Eye (tissue), 1 donor: ENCODE measurements around the gene NDRG2.
"Not testable (repeated sequence)": the region's sequence is repeated elsewhere in the genome, so short reads cannot be mapped to it uniquely, and the experiment has no call there.

ENCODE experiments used
- DNase-seq: peaks from one replicate; pipeline ENCODE4 v3.0.0-alpha.2; 2015

Gene NDRG2

GRCh38 chr14:21003788-21004346, 21.0 kb downstream of the NDRG2 start:
- DNase-seq = no peak

GRCh38 chr14:21001218-21001617, 23.6 kb downstream of the NDRG2 start:
- DNase-seq = no peak

- no peak for DNase-seq
Observed at GRCh38 chr14:20999591-20999990, 25.3 kb downstream of the NDRG2 start.

- no peak for DNase-seq
Observed at GRCh38 chr14:20998674-20999366, 26.0 kb downstream of the NDRG2 start, which contains the start of gene SLC39A2. SLC39A2 (plus strand) TSS chr14:20999293; CDS start chr14:20999447, 154 bp downstream.

DNA sequence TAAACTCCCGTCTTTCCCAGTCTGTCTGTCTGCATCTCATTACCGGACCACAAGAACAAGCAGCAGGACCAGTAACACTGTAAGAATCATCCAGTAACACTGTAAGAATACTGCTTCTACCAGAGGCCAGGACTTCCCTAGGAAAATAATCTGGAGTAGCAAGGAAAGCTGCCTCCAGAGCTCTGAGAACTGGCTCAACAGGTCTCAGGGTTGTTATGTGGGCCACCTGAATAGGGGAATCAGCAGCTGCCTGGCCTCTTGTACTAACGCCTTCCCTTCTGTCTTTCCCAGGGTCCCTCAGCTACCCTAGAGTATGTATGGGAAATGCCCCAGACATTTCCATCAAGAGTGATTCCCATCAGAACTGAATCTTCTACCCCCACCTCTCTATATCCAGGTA, 26.7 kb downstream of the NDRG2 start:
- DNase-seq = no peak

DNA sequence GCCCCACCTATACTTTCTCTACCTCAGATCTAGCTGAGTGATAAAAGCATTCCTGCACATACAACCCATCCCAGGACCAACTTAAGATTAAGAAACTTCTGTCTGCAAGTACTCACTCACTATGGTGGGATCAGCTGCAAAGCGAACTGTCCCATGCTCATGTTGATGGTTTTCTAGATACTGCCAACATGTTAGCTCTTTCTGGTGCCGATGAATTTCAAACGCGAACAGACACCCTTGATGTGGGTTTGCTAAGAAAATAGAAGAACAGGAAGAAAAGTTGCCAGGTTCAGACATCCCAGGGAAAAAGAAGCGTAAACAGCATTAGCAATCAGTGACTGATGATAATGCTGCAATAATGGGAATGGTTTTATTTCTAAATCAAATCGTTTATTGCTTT, 27.3 kb downstream of the NDRG2 start:
- no peak for DNase-seq

- DNase-seq = no peak
Observed at GRCh38 chr14:20997115-20997514, 27.7 kb downstream of the NDRG2 start.

DNA sequence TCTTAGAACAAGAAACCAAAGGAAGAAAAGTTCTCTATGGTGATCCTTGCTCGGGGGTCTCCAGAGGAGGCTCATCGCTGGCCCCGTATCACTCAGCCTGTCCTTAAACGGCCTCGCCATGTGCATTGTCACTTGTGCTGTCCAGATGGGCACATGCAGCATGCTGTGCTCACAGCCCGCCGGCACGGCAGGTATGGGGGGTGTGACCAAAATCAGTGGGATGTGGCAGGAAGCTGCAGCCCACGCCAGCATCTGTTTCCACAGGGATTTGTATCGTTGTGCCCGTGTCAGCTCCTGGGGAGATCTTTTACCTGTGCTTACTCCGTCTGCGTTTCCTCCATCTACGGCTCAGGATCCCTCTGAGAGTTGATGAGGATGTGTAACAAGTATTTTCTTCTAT, 28.3 kb downstream of the NDRG2 start:
- no peak for DNase-seq

- peak; percentile 97 for DNase-seq
Observed at GRCh38 chr14:20989787-20990600, 34.9 kb downstream of the NDRG2 start, which contains the start of gene METTL17. METTL17 (plus strand) TSS chr14:20989980; CDS start chr14:20990003, 23 bp downstream.

DNA sequence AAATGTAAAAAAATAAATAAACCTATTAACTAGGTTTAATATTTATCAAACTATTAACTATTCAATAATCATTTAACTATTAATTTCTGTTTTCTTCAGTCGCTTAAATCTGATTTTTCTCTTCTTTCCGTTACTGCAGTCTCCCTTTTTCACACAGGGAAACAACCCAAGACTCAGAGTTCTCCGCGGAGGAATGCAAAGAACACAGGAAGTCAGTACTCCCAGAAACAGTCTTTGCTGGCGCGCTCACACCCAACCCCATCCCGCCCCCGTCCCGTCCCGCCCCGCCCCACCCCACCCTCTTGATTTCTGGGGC, 35.4 kb downstream of the NDRG2 start:
- DNase-seq = no peak

- peak; percentile 15 for DNase-seq
Observed at GRCh38 chr14:20988717-20989470, 36.0 kb downstream of the NDRG2 start.

GRCh38 chr14:20986811-20987210, 38.0 kb downstream of the NDRG2 start:
- no peak for DNase-seq

DNA sequence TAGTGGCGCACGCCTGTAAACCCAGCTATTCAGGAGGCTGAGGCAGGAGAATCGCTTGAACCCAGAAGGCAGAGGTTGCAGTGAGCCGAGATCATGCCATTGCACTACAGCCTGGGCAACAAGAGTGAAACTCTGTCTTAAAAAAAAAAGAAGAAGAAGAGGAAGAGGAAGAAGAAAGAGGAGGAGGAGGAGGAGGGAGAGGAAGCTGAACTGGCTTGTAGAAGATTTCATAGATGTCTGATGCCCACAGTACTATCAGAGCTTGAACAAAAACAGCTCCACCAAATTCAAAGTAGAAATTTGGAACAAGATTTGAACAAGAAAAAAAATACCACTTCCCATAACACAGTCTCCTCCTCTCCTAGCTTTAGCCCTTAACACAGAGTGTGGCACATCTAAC, 39.2 kb downstream of the NDRG2 start:
- DNase-seq = not testable (repeated sequence)

DNA sequence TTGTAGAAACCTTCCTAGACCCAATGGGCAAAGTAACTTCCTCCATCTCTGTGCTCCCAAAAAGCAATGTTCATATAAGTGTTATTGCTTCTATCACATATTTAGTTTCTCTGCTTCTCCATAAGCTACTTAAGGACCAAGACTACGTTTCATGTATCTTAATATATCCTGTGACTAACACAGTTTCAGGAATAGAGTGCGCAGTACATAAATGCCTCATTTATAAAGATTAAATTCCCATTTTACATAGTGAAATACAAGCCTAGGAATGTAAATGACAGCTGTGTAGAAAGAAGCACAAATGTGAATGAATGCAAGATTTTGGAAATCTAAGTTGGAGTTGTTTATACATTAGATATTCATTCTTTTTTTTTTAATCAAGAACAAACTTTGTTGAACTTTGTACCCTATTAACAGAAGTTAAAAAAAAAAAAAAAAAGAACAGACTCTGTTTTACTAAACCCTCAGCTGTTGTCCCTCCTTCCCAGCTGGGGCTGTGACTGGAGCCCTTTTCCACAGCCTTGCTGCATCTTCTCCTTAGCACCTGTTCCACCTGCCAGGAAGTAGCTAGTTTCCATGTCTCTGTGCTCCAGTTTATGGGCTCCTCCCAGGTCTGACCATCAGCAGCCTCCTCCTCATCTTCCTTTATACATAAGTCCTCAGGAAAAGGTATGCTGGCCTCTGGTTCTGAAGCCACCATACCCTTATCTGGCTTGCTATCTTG, 42.1 kb downstream of the NDRG2 start:
- no peak for DNase-seq

GRCh38 chr14:20980906-20981305, 44.0 kb downstream of the NDRG2 start:
- DNase-seq = no peak

GRCh38 chr14:20978687-20979086, 46.2 kb downstream of the NDRG2 start:
- no peak for DNase-seq

GRCh38 chr14:20976291-20976690, 48.6 kb downstream of the NDRG2 start:
- no peak for DNase-seq

DNA sequence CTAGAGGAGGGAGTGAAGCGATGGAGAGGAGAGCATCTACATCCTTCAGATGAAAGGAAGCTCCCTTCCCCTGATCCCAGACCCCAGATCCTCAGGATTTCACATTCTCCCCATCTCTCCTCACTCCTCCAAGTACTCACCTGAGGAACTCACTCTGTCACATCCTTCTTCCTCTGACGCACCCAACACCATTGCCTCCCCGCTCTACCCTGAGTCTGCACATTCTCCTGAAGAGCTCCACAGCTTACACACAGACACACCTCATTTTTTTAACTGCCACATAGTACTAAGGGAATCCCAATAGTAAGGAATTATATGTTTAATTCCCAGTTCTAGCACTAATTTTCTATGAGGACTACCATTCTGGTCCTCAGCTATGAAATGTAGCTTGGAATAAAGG, 51.4 kb downstream of the NDRG2 start:
- DNase-seq = no peak

DNA sequence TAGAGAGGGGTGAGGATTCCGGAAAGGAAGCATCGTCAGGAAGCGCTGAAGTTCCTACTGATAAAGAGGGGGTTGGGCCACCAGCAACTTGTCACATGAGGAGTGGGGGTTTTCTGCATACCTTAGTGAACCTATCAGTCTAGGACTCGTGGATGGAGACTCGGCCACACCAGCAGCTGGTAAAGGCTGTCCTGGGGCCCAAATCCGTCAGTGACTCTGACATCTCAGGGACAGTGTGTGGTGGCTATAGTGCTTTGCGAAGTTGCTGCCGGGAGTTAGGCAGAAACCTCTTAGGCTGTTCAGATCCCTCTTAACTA, 53.2 kb downstream of the NDRG2 start:
- DNase-seq = no peak

GRCh38 chr14:20970983-20971704, 53.7 kb downstream of the NDRG2 start:
- peak; percentile 96 for DNase-seq

DNA sequence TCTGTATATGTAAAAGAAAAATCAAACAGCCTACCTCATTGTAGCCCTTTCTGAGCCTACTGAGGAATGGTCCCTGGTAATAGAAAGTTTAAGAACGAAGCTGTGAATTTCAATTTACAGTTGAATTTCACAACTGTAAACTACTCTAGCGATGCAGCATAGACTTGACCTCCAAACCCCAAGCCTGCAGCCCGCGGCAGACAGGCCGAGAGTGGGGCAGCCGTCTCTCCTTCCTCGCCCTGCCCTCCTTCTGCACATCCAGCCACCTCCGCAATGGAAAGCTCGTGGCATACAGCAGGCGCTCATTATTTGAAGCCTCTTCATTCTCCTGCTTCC, 54.2 kb downstream of the NDRG2 start:
- no peak for DNase-seq

GRCh38 chr14:20969336-20969735, 55.5 kb downstream of the NDRG2 start:
- no peak for DNase-seq
